Mononuclear cell (primary cell): ENCODE measurements around the gene KRT85. TPM values are rescaled to one million over a fixed set of nuclear protein-coding genes. Genes with fewer than 3 reads are reported as not detected.

ENCODE experiments used
- H3K27me3 ChIP-seq: 2 replicates; pipeline ENCODE4 v1.6.0; 2011; ENCODE audit warnings: low read length, control low read depth; ENCODE audit not compliant: insufficient read depth
- H3K4me1 ChIP-seq: 2 replicates; pipeline ENCODE4 v1.5.1; 2011; ENCODE audit warnings: mild to moderate bottlenecking, low read length, control low read depth; ENCODE audit not compliant: insufficient read depth
- H3K4me3 ChIP-seq: 2 replicates; pipeline ENCODE4 v1.5.1; 2011; ENCODE audit warnings: mild to moderate bottlenecking, low read length, moderate library complexity
- H3K9me3 ChIP-seq: 2 replicates; pipeline ENCODE4 v1.5.1; 2011; ENCODE audit warnings: low read depth, mild to moderate bottlenecking, control low read depth, low read length
- total RNA-seq: library from RNA; depleted of rRNA; stranded (reverse); fragments of >200 nt; gene quantifications from one replicate; pipeline ENCODE4 v1.2.3, GENCODE V29; 2012

KRT85 gene
- total RNA-seq, 1 donor: not detected

DNA sequence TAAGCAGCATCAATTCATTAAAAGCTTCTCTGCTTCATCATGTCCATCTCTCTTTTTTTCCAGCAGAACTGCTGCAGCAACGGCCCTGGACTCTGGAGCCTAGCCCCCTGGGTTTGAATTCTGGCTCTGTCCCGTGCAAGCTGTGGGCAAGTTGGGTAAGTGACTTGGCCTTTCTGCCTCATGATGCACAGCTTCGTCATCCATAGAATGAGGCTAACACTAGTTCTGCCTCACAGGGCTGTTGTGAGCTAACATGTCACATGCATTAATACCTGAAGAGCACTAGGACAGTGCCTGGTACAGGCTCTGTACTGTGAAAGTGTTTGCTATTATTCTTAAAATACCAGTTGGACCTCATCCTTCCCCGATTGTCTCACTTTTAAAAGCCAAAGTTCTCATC, 34.6 kb upstream of the KRT85 start:
- no peaks in the 10 kb centered on the region for H3K27me3 ChIP-seq
- H3K4me3 ChIP-seq: no peak overlapping the region
- no peaks in the 10 kb centered on the region for H3K4me1 ChIP-seq
- H3K9me3 ChIP-seq: no peaks in the 10 kb centered on the region

GRCh38 chr12:52401526-52401925, 34.2 kb upstream of the KRT85 start:
- no peaks in the 10 kb centered on the region for H3K27me3 ChIP-seq
- no peaks in the 10 kb centered on the region for H3K4me1 ChIP-seq
- H3K4me3 ChIP-seq: no peak overlapping the region
- H3K9me3 ChIP-seq: no peaks in the 10 kb centered on the region

- no peaks in the 10 kb centered on the region for H3K27me3 ChIP-seq
- no peak overlapping the region for H3K4me3 ChIP-seq
- no peaks in the 10 kb centered on the region for H3K4me1 ChIP-seq
- H3K9me3 ChIP-seq: no peaks in the 10 kb centered on the region
These were observed 33.6 kb upstream of the KRT85 start for GRCh38 chr12:52400906-52401305.

GRCh38 chr12:52399756-52400155, 32.5 kb upstream of the KRT85 start:
- H3K9me3 ChIP-seq: no peaks in the 10 kb centered on the region
- no peak overlapping the region for H3K4me3 ChIP-seq
- no peaks in the 10 kb centered on the region for H3K27me3 ChIP-seq
- H3K4me1 ChIP-seq: no peaks in the 10 kb centered on the region

DNA sequence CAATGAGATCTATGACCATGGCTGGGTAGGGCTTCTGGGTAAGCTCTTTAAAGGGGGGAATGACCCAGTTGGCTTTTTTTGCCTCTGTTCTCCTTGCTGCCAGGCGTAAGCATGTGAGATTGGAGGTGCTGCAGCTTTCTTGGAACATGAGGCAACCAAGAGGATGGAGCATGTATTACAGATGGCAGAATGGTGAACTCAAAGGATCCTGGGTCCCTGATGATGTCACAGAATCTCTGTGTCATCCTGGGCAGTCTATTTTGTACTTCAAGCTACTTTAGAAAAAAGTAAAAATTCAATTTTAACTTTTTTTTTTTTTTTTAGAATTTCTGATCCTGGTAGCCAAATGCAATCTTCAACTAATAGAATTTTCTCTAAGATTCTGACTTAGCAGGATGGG, 30.9 kb upstream of the KRT85 start:
- H3K27me3 ChIP-seq: no peaks in the 10 kb centered on the region
- no peak overlapping the region for H3K4me3 ChIP-seq
- H3K4me1 ChIP-seq: no peaks in the 10 kb centered on the region
- no peaks in the 10 kb centered on the region for H3K9me3 ChIP-seq

DNA sequence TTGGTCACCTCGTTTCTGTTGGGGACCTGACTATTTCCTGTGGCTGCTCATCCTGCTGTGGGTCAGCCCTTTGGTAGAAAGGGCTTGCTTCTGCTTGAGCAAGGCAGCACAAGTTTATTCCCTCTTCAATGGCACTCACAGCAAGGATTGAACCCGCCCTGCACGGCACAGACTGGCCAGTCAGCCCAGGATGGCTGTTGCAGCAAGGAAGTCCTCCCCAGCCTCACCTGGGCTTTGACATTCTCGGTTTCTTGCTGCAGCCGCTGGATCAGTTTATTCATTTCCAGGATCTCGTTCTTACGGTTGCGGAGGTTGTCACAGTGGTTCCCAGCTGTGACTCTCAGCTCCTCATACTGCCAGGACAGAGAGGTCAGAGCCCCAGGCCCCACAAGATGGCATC, 29.4 kb upstream of the KRT85 start:
- Histone ChIP-seq H3K27me3 (no peaks in the 10 kb centered on the region), H3K4me1 (no peaks in the 10 kb centered on the region), H3K9me3 (no peaks in the 10 kb centered on the region), H3K4me3 (no peak overlapping the region)

DNA sequence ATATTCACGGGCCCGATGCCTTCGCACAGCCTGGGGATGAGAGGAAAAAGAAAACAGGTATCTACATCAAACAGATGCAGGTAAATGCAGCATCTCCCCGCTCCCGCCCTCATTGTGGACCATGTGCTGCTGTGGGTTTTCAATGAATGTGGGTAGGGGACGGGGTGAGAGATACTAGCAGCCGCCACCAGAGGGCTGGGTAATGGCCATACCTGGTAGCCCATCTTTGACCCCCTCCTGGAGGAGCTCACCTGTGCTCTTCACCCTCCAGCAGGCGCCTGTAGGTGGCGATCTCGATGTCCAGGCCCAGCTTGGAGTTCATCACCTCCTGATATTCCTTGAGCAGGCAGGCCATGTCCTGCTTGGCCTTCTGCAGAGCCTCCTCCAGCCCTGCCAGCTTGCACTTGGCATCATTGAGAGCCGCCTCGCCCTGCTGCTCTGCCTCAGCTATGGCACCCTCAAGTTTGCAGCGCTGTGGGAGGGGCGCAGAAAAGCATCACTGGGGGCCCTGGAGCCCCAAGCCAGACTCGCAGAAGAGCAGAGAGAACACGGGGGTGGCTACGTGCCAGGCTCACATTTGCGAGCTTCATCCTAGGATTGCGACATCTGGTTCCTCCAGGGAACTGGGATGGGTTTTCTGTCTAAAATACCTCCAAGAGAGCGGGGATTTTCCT, 28.6 kb upstream of the KRT85 start:
- H3K4me3 ChIP-seq: no peak overlapping the region
- H3K9me3 ChIP-seq: no peaks in the 10 kb centered on the region
- no peaks in the 10 kb centered on the region for H3K4me1 ChIP-seq
- no peaks in the 10 kb centered on the region for H3K27me3 ChIP-seq

DNA sequence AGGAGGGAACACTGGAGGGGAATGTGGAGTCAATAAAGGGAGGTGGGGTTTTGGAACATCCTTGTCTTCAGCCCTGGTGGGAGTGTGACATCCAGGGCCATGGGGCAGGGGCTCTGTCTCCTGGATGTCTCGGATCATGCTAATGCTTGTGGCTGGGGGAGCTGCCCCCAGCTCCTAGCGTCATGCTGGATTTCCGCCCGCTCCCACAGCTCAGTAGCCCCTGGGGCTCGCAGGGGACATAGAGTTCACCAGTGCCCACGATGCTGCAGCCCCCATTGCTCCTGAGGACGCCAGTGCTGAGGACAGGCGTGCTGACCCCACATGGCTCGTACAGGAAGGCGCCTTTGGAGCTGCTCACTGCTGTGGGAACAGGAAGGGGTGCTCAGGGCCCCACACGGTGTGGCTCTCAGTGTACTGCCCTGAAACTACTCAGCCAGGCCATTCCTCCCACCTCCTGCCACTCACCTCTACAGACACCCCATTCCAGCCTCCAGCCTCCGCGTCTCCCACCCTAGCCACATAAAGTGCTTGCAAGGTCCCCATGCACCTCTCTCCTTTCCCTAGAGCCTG, 27.6 kb upstream of the KRT85 start:
- Histone ChIP-seq H3K9me3 (no peaks in the 10 kb centered on the region), H3K27me3 (no peaks in the 10 kb centered on the region), H3K4me1 (no peaks in the 10 kb centered on the region), H3K4me3 (no peak overlapping the region)

DNA sequence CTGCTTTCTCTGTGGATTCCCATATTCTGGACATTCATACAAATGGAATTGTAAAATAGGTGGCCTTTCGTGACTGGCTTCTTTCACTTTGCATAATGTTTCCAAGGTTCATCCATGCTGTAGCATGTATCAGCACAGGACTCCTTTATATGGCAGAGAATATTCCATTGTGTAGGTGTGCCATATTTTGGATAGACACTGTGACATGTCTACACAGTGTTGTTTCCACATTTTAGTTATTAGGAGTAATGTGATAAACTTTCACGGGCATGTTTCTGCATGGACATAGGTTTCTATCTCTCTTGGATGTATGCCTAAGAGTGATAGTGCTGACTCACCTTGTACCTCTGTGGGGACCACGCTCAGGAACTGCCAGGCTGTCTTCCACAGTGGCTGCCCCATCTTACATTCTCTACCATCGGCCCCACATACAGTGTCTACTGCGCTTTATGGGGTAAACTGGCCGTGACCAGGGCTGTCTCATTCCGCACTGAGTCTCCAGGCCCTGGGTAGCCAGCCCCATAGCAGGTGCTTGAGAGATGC, 25.3 kb upstream of the KRT85 start:
- H3K4me3 ChIP-seq: no peak overlapping the region
- H3K9me3 ChIP-seq: no peaks in the 10 kb centered on the region
- no peaks in the 10 kb centered on the region for H3K27me3 ChIP-seq
- no peaks in the 10 kb centered on the region for H3K4me1 ChIP-seq

GRCh38 chr12:52391618-52392002, 24.3 kb upstream of the KRT85 start:
- no peaks in the 10 kb centered on the region for H3K27me3 ChIP-seq
- no peak overlapping the region for H3K4me3 ChIP-seq
- no peaks in the 10 kb centered on the region for H3K9me3 ChIP-seq
- H3K4me1 ChIP-seq: no peaks in the 10 kb centered on the region

DNA sequence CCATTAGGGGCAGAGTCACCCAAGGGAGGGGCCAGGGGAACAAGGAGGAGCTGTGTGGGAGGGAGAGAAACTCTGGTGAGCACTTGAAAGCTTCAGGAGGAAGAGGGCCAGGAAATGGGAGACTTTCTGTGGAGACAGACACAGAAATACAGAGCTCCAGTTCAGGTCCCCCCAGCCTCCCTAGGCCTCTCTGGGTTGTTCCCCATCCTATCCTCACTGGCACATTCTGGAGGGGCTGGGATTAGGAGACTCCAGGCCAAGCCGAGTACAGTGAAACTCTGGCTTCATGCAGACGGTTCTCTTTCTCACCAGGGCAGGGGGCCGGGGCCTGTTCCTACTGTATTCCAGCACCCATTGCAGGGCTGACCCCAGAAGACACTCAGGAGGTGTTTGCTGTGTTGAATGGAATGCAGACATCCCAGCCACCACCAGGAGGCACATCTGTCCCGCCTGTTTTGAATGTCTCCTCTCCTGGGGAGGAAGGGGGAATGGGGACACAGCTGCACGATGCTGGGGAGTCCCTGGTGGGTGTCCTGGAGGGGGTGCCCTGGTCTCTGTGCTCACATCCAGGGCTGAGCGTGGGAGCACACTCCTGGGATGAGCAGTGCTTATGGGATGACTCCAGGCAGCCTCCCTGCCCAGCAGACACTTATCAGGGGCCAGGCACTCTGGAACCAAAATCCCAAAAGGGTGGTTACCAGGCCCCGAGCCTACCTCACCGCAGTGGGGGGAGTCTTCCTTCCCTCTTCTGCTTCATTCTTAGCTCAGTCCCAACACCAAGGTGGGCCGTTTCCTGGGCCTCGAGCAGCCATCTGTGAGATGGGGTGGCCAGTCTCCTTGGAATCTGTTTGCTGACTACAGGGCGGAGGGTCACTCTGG, 23.7 kb upstream of the KRT85 start:
- no peaks in the 10 kb centered on the region for H3K9me3 ChIP-seq
- H3K4me1 ChIP-seq: no peaks in the 10 kb centered on the region
- H3K4me3 ChIP-seq: no peak overlapping the region
- no peaks in the 10 kb centered on the region for H3K27me3 ChIP-seq

GRCh38 chr12:52389313-52390207, 22.3 kb upstream of the KRT85 start:
- no peaks in the 10 kb centered on the region for H3K27me3 ChIP-seq
- H3K9me3 ChIP-seq: no peaks in the 10 kb centered on the region
- no peaks in the 10 kb centered on the region for H3K4me1 ChIP-seq
- no peak overlapping the region for H3K4me3 ChIP-seq

GRCh38 chr12:52387859-52388258, 20.6 kb upstream of the KRT85 start:
- Histone ChIP-seq H3K4me3 (no peak overlapping the region), H3K9me3 (no peaks in the 10 kb centered on the region), H3K4me1 (no peaks in the 10 kb centered on the region), H3K27me3 (no peaks in the 10 kb centered on the region)

GRCh38 chr12:52385226-52385702, 18.0 kb upstream of the KRT85 start, which contains the start of gene KRT84:
Gene KRT84, minus strand, starts transcription at chr12:52385652. Its CDS starts 67 bp downstream, at chr12:52385585.
- Histone ChIP-seq H3K4me3 (no peak within 1 kb of the TSS), H3K9me3 (no peaks in the 10 kb centered on the region), H3K4me1 (no peaks in the 10 kb centered on the region), H3K27me3 (no peaks in the 10 kb centered on the region)
